ENCODE data around the gene IPO11.

- TF ChIP-seq CTCF (IDR thresholded peaks at IDR 0.05 in 8 of 11, conservative IDR thresholded peaks at IDR 0.05 in 3 of 11) (no peak), POLR2AphosphoS5 (IDR thresholded peaks at IDR 0.05) (no peak), POLR2A (IDR thresholded peaks at IDR 0.05) (no peak)
Observed at GRCh38 chr5:62640446-62640845, 227.9 kb downstream of the IPO11 start.

Measured in spleen (tissue), 7 donors.